ENCODE measurements around the gene HACD1.
A peak's percentile ranks its signal among the peaks of the same experiment; 100 is the strongest.

Gene HACD1

GRCh38 chr10:17607603-17608332 lies 9.4 kb downstream of the HACD1 start:
- TF ChIP-seq, protein P1, sequence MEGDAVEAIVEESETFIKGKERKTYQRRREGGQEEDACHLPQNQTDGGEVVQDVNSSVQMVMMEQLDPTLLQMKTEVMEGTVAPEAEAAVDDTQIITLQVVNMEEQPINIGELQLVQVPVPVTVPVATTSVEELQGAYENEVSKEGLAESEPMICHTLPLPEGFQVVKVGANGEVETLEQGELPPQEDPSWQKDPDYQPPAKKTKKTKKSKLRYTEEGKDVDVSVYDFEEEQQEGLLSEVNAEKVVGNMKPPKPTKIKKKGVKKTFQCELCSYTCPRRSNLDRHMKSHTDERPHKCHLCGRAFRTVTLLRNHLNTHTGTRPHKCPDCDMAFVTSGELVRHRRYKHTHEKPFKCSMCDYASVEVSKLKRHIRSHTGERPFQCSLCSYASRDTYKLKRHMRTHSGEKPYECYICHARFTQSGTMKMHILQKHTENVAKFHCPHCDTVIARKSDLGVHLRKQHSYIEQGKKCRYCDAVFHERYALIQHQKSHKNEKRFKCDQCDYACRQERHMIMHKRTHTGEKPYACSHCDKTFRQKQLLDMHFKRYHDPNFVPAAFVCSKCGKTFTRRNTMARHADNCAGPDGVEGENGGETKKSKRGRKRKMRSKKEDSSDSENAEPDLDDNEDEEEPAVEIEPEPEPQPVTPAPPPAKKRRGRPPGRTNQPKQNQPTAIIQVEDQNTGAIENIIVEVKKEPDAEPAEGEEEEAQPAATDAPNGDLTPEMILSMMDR (IDR thresholded peaks at IDR 0.05), result peak; percentile 84

- TF ChIP-seq, protein P1 (IDR thresholded peaks at IDR 0.05), result no peak
Measured at GRCh38 chr10:17607060-17607459, 10.1 kb downstream of the HACD1 start.

DNA sequence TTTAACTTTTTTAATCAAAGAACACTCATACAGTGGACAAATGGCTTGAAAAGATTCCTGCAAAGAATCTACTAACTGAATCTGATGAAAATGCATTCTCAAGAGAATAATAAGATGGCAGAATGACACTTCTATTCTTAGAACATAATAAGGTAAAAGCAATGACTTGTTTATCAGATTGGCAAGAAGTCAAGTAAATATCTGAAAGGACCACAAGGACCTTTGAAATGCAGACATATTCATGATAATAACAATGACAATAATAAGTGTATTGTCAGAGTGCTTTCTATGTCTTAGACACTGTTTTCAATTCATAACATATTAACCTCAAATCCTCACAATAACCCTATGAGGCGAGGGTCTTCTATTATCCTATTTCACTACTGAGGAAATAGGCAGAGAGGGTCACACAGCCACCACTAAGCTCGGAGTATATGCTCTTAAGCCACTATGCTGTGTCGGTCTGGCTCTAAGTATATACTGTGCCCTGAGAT lies 10.6 kb downstream of the HACD1 start:
- TF ChIP-seq, protein P1 (IDR thresholded peaks at IDR 0.05), result no peak

DNA sequence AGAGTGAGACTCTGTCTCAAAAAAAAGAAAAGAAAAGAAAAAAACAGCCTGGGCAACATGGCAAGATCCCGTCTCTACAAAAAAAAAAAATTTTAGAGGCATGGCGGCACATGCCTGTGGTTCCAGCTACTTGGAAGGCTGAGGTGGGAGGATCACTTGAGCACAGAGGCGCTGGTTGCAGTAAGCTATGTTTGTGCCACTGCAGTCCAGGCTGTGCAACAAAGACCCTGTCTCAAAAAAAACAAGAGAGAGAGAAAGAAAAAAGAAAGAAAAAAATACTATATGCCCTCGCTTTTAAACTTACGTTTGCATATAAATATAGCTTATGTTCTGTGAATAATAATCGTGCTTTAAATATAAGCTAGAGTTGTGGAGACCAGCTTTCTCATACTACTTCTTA lies 11.2 kb downstream of the HACD1 start:
- TF ChIP-seq, protein P1 (IDR thresholded peaks at IDR 0.05), result no peak

- TF ChIP-seq, protein P1 (IDR thresholded peaks at IDR 0.05), result peak; percentile 42; the same call in 1 of the 2 replicates
Measured at GRCh38 chr10:17599089-17599488, 18.1 kb downstream of the HACD1 start.

DNA sequence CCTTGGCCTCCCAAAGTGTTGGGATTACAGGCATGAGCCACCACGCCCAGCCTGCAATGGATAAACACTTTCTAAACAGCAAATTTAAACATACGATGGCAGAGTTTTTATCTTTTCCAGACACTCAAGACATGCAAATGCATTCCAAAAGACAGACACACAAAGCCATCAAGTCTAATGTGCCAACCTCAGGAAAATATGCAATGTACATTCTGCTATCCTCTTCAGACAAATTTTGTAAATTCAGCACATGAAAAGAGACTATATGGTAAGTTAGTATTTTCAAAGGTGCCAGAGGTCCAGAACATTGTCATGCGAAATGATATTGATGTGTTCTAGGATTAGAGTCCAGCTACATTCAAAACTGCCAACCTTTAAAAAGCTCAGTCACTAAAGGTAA lies 19.8 kb downstream of the HACD1 start:
- TF ChIP-seq, protein P1 (IDR thresholded peaks at IDR 0.05), result no peak

DNA sequence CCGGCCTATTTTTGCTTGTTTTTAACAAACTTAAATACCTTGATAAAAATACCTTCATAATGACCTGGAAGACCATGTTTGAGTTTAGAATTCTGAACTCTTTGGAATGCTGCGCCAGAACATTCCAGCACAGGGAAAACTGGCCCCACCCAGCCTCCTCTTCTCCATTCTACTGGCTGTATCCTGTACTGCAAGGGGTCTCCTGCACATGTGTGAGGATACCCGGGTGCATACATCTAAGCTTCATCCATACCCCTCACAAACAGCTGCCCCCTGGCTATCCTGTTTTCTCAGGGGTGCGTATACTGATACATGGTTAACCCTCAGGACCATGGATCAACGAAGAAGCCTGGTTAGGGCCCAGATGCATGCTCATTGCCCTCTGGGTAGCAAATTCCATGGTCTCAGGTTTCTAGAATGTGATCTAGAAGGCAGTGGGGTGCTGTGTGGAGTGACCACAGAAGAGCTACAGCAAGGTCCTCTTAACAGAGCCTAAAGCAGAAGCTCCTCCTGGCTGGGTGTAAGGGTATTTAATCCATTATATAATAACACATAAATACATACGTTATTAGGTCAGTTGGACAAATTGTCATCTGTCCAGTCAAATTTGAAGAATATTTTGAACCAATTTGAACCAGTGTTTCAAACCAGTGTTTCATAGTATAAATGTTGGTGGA lies 26.1 kb downstream of the HACD1 start:
- TF ChIP-seq, protein P1 (IDR thresholded peaks at IDR 0.05), result no peak

All from LNCAP (cell line).